ENCODE results near the gene ASXL1.

The ASXL1 gene

GRCh38 chr20:32429343-32429742 lies 71.2 kb downstream of the ASXL1 start:
- TF ChIP-seq SIN3A (IDR thresholded peaks at IDR 0.05; ENCODE audit: borderline replicate concordance, insufficient read depth, low read length): no peak
- TF ChIP-seq POLR2AphosphoS5 (IDR thresholded peaks at IDR 0.05; ENCODE audit: low read depth, low read length): no peak
- no peak for TF ChIP-seq FOXP2 (optimal IDR thresholded peaks at IDR 0.05; ENCODE audit: borderline replicate concordance, extremely low read depth, extremely low read length, insufficient read depth)

- no peak for TF ChIP-seq POLR2AphosphoS5 (IDR thresholded peaks at IDR 0.05; ENCODE audit: low read depth, low read length)
- TF ChIP-seq TAF1 (IDR thresholded peaks at IDR 0.05; ENCODE audit: borderline replicate concordance, insufficient read depth, low read length): no peak
- no peak for TF ChIP-seq SIN3A (IDR thresholded peaks at IDR 0.05; ENCODE audit: borderline replicate concordance, insufficient read depth, low read length)
- TF ChIP-seq FOXP2 (optimal IDR thresholded peaks at IDR 0.05; ENCODE audit: borderline replicate concordance, extremely low read depth, extremely low read length, insufficient read depth): no peak
- TF ChIP-seq REST (IDR thresholded peaks at IDR 0.05; ENCODE audit: insufficient read depth in 1 of 2, low read depth in 2 of 2, low read length in 2 of 2): no peak
Observed at GRCh38 chr20:32429745-32430360, 71.7 kb downstream of the ASXL1 start.

GRCh38 chr20:32431457-32431856 lies 73.3 kb downstream of the ASXL1 start:
- TF ChIP-seq FOXP2 (optimal IDR thresholded peaks at IDR 0.05; ENCODE audit: borderline replicate concordance, extremely low read depth, extremely low read length, insufficient read depth) (no peak), POLR2AphosphoS5 (IDR thresholded peaks at IDR 0.05; ENCODE audit: low read depth, low read length) (no peak), REST (IDR thresholded peaks at IDR 0.05; ENCODE audit: insufficient read depth in 1 of 2, low read depth in 2 of 2, low read length in 2 of 2) (no peak), TAF1 (IDR thresholded peaks at IDR 0.05; ENCODE audit: borderline replicate concordance, insufficient read depth, low read length) (no peak), SIN3A (IDR thresholded peaks at IDR 0.05; ENCODE audit: borderline replicate concordance, insufficient read depth, low read length) (no peak)

GRCh38 chr20:32432277-32432676 lies 74.1 kb downstream of the ASXL1 start:
- no peak for TF ChIP-seq REST (IDR thresholded peaks at IDR 0.05; ENCODE audit: insufficient read depth in 1 of 2, low read depth in 2 of 2, low read length in 2 of 2)
- TF ChIP-seq SIN3A (IDR thresholded peaks at IDR 0.05; ENCODE audit: borderline replicate concordance, insufficient read depth, low read length): no peak
- no peak for TF ChIP-seq FOXP2 (optimal IDR thresholded peaks at IDR 0.05; ENCODE audit: borderline replicate concordance, extremely low read depth, extremely low read length, insufficient read depth)
- TF ChIP-seq POLR2AphosphoS5 (IDR thresholded peaks at IDR 0.05; ENCODE audit: low read depth, low read length): no peak
- no peak for TF ChIP-seq TAF1 (IDR thresholded peaks at IDR 0.05; ENCODE audit: borderline replicate concordance, insufficient read depth, low read length)

GRCh38 chr20:32433311-32434021 lies 75.3 kb downstream of the ASXL1 start:
- no peak for TF ChIP-seq SIN3A (IDR thresholded peaks at IDR 0.05; ENCODE audit: borderline replicate concordance, insufficient read depth, low read length)
- no peak for TF ChIP-seq FOXP2 (optimal IDR thresholded peaks at IDR 0.05; ENCODE audit: borderline replicate concordance, extremely low read depth, extremely low read length, insufficient read depth)
- TF ChIP-seq REST (IDR thresholded peaks at IDR 0.05; ENCODE audit: insufficient read depth in 1 of 2, low read depth in 2 of 2, low read length in 2 of 2): no peak
- no peak for TF ChIP-seq POLR2AphosphoS5 (IDR thresholded peaks at IDR 0.05; ENCODE audit: low read depth, low read length)
- no peak for TF ChIP-seq TAF1 (IDR thresholded peaks at IDR 0.05; ENCODE audit: borderline replicate concordance, insufficient read depth, low read length)

Measured in PFSK-1 (cell line).